ENCODE data around the gene MRM2. TPM values are rescaled to one million over a fixed set of nuclear protein-coding genes. Genes with fewer than 3 reads are reported as not detected.

Gene MRM2
- polyA plus RNA-seq, 1 donor = 21.0 TPM

- no peak for DNase-seq (ENCODE audit: low read depth)
Observed at GRCh38 chr7:2185715-2186114, 56.3 kb downstream of the MRM2 start.

Other genes starting within 250 kb of the MRM2 start
- 21.2 TPM for gene MAD1L1, start 9.3 kb downstream of the MRM2 start, polyA plus RNA-seq (ENCODE audit: insufficient read length)
- 16.8 TPM for gene NUDT1, start within 50 bp of the MRM2 start, polyA plus RNA-seq (ENCODE audit: insufficient read length)
- 29.2 TPM for gene SNX8, start 72.2 kb upstream of the MRM2 start, polyA plus RNA-seq (ENCODE audit: insufficient read length)
- gene EIF3B, start 112.6 kb upstream of the MRM2 start, polyA plus RNA-seq (ENCODE audit: insufficient read length) = 90.2 TPM
- 9.3 TPM for gene CHST12, start 161.4 kb upstream of the MRM2 start, polyA plus RNA-seq (ENCODE audit: insufficient read length)
- not detected for gene GRIFIN, start 234.2 kb upstream of the MRM2 start, polyA plus RNA-seq (ENCODE audit: insufficient read length)